HPDE6-E6E7 (cell line): ENCODE measurements around the gene IQGAP1.
"Not testable (repeated sequence)": the region's sequence is repeated elsewhere in the genome, so short reads cannot be mapped to it uniquely, and the experiment has no call there.

ENCODE experiments used
- DNase-seq: peaks from one replicate; pipeline ENCODE4 v3.0.0; 2011; ENCODE audit warnings: missing footprints; ENCODE audit errors: extremely low spot score

IQGAP1 gene

GRCh38 chr15:90376789-90377188 is 11.3 kb upstream of the IQGAP1 start:
- no peak for DNase-seq

DNA sequence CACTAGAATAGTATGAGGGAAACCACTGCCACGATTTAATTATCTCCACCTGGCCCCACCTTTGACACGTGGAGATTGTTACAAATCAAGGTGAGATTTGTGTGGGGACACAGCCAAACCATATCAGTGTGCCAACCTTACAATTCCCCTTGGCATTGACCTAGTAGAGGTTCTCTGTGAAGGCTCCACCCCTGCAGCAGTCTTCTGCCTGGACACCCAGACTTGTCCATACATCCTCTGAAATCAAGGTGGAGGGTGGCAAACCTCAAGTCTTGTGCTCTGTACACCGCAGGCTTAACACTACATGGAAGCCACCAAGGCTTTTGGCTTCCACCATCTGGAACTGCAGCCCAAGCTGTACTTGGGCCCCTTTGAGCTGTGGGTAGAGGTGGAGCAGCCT is 8.8 kb upstream of the IQGAP1 start:
- DNase-seq = no peak

GRCh38 chr15:90381515-90381914 is 6.5 kb upstream of the IQGAP1 start:
- no peak for DNase-seq

GRCh38 chr15:90382320-90382719 is 5.7 kb upstream of the IQGAP1 start:
- DNase-seq = no peak

DNA sequence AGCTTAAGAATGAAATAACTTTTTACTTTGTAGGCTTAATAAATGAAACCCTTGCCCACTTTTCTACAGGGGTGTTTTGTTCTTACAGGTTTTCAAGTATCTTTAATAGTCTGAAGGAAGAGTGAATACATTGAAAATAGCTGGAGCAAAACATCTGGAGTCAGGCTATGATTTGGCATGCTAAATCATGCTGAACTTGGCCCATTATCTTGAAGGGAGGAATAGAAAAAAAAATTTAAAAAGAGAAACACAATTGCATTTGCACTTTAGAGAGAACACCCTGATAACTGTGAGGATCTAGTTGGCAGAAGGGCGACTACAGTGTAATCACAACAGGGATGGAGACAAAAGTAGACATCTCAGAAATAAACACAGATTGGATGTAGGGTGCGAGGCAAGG is 1.8 kb upstream of the IQGAP1 start:
- DNase-seq = no peak

- DNase-seq = peak; percentile 43
These were observed 679 bp downstream of the IQGAP1 start for GRCh38 chr15:90388462-90389380.

DNA sequence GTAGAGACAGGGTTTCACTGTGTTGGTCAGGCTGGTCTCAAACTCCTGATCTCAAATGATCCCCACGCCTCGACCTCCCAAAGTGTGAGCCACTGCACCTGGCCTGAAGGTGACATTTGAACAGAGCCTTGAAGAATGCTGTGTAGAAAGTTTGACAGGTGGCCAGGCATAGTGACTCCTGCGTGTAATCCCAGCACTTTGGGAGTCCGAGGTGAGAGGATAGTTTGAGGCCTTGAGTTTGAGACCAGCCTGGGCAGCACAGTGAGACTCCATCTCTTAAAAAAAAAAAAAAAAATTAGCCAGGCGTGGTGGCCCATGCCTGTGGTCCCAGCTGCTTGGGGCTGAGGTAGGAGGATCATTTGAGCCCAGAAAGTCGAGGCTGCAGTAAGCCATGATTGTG is 1.5 kb downstream of the IQGAP1 start:
- no peak for DNase-seq

- no peak for DNase-seq
These were observed 5.0 kb downstream of the IQGAP1 start for GRCh38 chr15:90393040-90393439.

DNA sequence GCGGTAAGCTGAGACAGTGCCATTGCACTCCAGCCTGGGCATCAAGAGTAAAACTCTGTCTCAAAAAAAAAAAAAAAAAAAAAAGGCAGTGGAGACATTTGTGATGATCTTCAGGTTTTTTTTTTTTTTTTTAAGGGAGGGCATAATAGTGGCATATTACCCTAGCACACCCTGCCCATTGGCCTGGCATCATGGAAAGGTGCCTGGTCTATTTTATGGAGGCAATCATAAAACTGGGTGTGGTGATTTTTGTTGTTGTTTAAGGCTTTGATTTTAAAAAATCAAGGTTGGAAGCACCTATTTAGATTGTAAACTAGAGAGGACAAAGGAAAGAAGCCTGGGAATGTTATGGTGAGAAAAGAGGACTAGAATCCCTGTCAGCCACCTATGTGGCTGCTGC is 6.0 kb downstream of the IQGAP1 start:
- DNase-seq = no peak

DNA sequence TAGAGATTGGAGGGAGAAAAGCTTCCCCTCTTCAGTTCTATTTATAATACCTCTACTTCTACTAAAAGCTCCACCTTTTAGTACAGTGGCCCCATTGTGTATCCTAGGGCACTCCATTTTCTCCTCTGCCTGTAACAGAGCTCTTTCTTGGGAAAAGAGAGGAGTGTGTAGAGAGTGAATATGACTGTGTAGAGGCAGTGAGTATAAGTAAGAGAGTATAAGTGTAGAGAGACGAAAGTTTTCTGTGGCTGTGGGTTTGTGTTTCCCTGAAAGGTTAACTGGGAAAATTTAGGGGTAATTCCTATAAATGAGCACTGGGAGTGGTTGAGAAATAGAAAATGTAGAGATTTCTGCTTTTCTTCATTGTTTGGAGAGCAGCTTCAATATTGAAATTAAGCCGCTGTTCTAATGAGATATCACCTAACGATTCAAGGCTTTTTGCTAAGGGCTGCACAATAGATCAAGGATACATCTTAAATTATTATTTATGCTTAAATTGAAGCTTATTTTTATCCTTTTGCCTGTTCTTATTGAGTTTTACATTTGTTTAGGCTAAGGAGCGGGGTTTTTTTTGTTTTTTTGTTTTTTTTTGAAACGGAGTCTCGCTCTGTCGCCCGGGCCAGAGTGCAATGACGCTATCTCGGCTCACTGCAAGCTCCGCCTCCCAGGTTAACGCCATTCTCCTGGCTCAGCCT is 6.9 kb downstream of the IQGAP1 start:
- no peak for DNase-seq

- DNase-seq = no peak
These were observed 8.3 kb downstream of the IQGAP1 start for GRCh38 chr15:90396321-90396720.

DNA sequence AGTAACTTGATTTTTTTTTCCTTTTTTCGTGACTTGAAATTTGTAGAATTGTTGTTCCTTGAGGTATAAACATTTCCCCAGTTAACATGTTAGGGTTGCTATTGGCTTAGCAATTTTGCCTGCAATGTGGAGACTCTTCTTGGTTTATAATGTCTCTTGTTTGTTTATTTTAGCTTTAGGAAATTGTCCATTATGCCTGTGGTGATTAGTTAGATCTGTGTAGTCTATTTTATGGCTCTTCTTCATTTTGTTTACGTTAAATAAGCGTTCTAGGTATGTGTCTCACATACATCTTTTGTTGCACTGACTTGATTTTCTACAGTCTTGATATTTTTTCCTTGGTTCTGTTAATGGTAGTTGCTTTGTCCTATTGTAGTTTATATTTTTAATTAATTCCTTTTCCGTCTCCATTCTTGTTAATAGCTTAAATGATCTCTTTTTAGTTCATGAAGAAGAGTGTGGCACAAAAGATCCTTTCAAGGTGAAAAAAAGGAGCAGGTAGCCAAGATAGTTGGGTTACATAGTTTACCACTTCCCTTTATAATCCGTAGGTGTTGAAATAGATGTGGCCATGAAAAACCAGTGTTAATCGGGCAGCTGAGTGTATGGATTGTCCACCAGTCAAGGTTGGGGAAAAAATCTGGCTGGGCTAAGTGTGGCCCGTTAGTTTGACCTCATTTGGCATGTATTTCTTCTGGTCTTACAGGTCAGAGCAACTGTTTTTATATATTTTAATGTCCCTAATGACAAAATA is 12.1 kb downstream of the IQGAP1 start:
- DNase-seq = no peak

- peak; percentile 81 for DNase-seq
These were observed 12.8 kb downstream of the IQGAP1 start for GRCh38 chr15:90400759-90401314.

DNA sequence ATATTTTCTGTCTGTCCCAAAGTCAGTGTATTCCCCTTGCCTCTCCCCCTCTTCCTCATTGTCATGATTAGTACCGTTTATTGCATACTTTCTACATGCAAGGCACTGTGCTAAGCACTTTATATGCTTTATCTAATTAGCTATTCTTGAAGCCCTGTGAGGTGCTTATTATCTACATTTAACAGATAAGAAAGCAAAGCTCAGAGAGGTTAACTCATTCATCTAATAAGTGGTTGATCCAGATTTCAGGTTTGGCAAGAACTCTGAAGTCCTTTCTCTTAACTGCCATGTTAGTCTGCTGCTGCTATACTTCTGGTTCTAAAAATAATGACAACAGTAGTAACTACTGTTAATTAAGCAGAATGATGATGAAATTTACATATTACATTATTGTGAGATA is 13.5 kb downstream of the IQGAP1 start:
- no peak for DNase-seq

- DNase-seq = no peak
These were observed 14.2 kb downstream of the IQGAP1 start for GRCh38 chr15:90402223-90402622.

DNA sequence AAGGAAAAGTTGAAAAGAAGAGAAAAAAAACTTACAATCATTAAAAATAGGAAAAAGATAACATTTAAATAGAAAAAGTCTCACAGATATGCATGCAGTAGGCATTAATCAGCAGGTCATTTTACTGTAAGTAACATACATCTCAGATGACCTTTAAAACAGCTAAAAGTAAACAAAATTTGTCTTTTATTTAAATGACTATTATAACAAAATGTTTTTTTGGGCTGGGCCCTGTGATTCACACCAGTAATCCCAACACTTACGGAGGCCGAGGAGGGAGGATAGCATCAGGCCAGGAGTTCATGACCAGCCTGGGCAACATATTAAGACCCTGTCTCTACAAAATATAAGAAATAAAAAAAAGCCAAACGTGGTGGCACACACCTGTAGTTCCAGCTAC is 14.7 kb downstream of the IQGAP1 start:
- no peak for DNase-seq

DNA sequence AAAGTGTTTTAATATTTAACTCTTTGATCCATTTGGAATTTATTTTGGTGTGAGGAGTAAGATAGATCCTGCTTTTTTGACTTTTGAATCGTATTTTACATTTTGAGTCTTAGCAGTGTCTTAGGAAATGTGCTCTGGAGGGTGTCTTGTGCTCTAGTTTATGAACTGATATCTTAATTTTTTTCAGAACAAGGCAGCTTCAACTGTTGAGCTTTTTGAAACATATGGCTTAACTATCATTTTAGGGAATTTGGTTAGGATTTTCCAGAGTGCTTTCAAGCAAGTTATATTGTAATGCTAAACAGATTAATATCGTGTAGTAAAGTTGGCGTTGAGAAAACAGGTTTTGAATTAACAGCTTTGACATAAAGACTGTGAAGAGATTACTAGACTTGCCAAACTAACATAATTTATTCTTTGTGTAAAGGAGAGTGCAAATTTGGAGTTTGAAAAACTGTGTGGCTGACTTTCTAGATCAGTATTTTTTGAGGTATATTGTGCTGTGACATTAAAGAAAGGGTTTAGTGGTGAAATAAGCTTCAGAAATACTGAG is 17.1 kb downstream of the IQGAP1 start:
- DNase-seq = no peak

DNA sequence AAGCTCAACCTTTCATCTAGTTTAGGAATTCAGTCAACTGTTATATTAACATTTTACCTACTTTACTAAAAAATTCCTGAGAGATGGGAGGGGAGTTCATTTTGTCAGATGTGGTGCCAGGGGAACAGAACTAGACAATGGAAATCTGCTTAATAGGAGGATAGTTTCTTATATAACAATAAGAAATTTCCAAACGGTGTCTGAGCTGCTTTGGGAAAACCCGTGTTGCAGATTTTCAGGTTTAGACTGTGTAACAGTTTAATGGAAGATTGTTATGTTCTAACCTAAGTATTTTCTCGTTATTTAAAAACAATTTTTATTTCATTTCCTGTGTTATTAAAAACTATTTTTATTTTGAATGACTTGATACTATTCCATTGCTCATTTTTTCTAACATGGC is 19.3 kb downstream of the IQGAP1 start:
- no peak for DNase-seq

DNA sequence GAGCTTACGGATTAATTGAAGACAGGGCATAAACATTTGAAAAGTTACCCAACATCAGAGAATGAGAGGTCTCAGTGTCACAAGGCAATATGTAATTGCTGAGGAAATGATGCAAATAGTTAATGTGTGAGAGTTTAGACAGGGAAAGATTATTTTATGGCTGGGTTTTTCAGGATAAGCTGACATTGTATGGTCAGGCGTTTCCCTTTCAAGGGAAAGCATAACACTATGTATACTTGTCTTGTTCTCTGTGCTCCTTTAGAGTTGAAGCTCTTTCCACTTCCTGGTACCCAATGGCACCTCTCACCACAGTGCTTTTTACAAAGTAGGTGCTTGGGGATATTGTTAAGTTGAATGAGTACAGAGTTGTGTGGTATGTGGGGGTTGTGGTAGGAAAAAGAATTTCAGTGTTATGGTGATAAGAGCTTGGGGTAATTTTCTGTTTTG is 19.9 kb downstream of the IQGAP1 start:
- no peak for DNase-seq

DNA sequence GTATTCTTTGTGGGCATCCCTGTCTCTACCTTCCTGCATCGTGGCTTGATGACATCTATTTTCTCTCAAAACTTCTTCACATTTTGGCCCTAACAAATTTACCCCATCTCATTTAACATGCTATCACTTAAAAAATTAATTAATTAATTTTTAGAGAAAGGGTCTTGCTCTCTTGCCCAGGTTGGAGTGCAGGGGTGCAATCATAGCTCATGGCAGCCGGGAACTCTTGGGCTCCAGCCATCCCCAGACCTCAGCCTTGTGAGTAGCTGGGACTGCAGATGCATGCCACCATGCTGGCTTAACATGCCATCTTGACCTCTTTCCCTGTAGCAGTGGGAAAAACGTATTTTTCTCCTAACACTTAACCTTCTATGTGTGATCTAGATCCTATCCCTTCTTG is 20.6 kb downstream of the IQGAP1 start:
- no peak for DNase-seq

DNA sequence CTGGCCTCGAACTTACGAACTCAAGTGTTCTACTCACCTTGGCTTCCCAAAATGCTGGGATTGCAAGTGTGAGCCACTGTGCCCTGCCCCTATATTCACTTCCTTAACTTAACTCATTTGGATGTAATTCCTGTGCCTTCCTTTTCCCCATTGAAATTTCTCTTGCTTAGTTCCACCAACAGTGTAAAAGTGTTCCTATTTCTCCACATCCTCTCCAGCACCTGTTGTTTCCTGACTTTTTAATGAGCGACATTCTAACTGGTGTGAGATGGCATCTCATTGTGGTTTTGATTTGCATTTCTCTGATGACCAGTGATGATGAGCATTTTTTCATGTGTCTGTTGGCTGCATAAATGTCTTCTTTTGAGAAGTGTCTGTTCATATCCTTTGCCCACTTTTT is 21.5 kb downstream of the IQGAP1 start:
- DNase-seq = not testable (repeated sequence)

DNA sequence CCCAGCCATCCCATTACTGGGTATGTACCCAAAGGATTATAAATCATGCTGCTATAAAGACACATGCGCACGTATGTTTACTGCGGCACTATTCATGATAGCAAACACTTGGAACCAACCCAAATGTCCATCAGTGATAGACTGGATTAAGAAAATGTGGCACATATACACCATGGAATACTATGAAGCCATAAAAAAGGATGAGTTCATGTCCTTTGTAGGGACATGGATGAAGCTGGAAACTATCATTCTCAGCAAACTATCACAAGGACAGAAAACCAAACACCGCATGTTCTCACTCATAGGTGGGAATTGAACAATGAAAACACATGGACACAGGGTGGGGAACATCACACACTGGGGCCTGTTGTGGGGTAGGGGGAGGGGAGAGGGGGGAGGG is 22.3 kb downstream of the IQGAP1 start:
- not testable (repeated sequence) for DNase-seq
